Fibroblast of lung (primary cell): Measurements from ENCODE around the gene HMGB3.

ENCODE experiments used
- CTCF ChIP-seq, 2 donors: IDR thresholded peaks in 1 of 2; conservative IDR thresholded peaks in 1 of 2; 1 replicate in 1 of 2; 2 replicates in 1 of 2; pipeline ENCODE4 v1.5.1; 2011 to 2012; ENCODE audit warnings: low read length in 2 of 2, control low read depth in 1 of 2, inconsistent platforms in 1 of 2, low read depth in 1 of 2, mild to moderate bottlenecking in 1 of 2
- EZH2 ChIP-seq: IDR thresholded peaks from 2 replicates; pipeline ENCODE4 v1.5.1; 2012; ENCODE audit warnings: low read length, control low read depth, mild to moderate bottlenecking; ENCODE audit errors: missing control alignments

- TF ChIP-seq CTCF (conservative IDR thresholded peaks at IDR 0.05 in 1 of 2, IDR thresholded peaks at IDR 0.05 in 1 of 2; ENCODE audit: low read depth in 1 of 2, low read length in 2 of 2) (no peak), EZH2 (no peak)
Measured at GRCh38 chrX:150942942-150943594, 40.1 kb upstream of the HMGB3 start.
